WTC11 (cell line): ENCODE data around the gene RFC4. TPM values are rescaled to one million over a fixed set of nuclear protein-coding genes. Genes with fewer than 3 reads are reported as not detected.

Experiments used
- ATAC-seq: fragments of 200-7000 bp; cut with Tn5 transposase; 2 replicates; pipeline ENCODE4 v1.10.0; 2021; ENCODE audit warnings: mild to moderate bottlenecking, moderate library complexity
- CTCF ChIA-PET: fragments of 300-600 bp; sonication (Branson Sonifier 250); formaldehyde crosslinking; loops from one replicate; lab custom pipeline; 2021; ENCODE audit warnings: antibody characterized with exemption; lab: Charles Lee
- POLR2A ChIA-PET: fragments of 350-600 bp; sonication (Branson Sonifier 250); formaldehyde crosslinking; loops from one replicate; lab custom pipeline; 2021; ENCODE audit warnings: antibody characterized with exemption; lab: Charles Lee
- DNase-seq: peaks from one replicate; pipeline ENCODE4 v3.0.0; 2021; ENCODE audit warnings: low spot score
- H3K27ac Mint-ChIP-seq: 2 replicates; pipeline ENCODE4 v1.8.0; 2021; ENCODE audit warnings: mixed read lengths
- H3K27me3 Mint-ChIP-seq: 2 replicates; pipeline ENCODE4 v1.8.0; 2021; ENCODE audit warnings: low read depth, mild to moderate bottlenecking, moderate library complexity, mixed read lengths
- H3K36me3 Mint-ChIP-seq: 2 replicates; pipeline ENCODE4 v1.8.0; 2021; ENCODE audit warnings: mixed read lengths
- H3K4me1 Mint-ChIP-seq: 2 replicates; pipeline ENCODE4 v1.8.0; 2022; ENCODE audit warnings: mixed read lengths
- H3K4me3 Mint-ChIP-seq: 2 replicates; pipeline ENCODE4 v1.8.0; 2021; ENCODE audit warnings: mild to moderate bottlenecking, moderate library complexity, mixed read lengths
- H3K9me3 Mint-ChIP-seq: 2 replicates; pipeline ENCODE4 v1.8.0; 2021; ENCODE audit warnings: mixed read lengths
- ATF1 ChIP-seq: sonication (generic); formaldehyde crosslinking; IDR thresholded peaks from 2 replicates; pipeline ENCODE4 v1.8.1; 2023; ENCODE audit warnings: mild to moderate bottlenecking, moderate library complexity, missing genetic modification reagents
- EMX1 ChIP-seq: fragments of 250-450 bp; sonication (Bioruptor Pico); IDR thresholded peaks from 2 replicates; pipeline ENCODE4 v1.8.0; 2021; ENCODE audit warnings: mild to moderate bottlenecking
- ETV6 ChIP-seq: sonication (generic); formaldehyde crosslinking; IDR thresholded peaks from 2 replicates; pipeline ENCODE4 v1.8.1; 2022; ENCODE audit warnings: mild to moderate bottlenecking, missing genetic modification reagents
- FOXK1 ChIP-seq: sonication (generic); formaldehyde crosslinking; IDR thresholded peaks from 2 replicates; pipeline ENCODE4 v1.8.0; 2022; ENCODE audit warnings: mild to moderate bottlenecking, moderate library complexity, missing genetic modification reagents
- NR2C2 ChIP-seq: sonication (generic); formaldehyde crosslinking; IDR thresholded peaks from 2 replicates; pipeline ENCODE4 v1.8.0; 2022; ENCODE audit warnings: mild to moderate bottlenecking, missing genetic modification reagents
- NR3C1 ChIP-seq: sonication (generic); formaldehyde crosslinking; conservative IDR thresholded peaks from 2 replicates; pipeline ENCODE4 v1.8.1; 2023; ENCODE audit warnings: low read depth, mild to moderate bottlenecking, missing genetic modification reagents
- RORB ChIP-seq: fragments of 250-450 bp; sonication (Bioruptor Pico); IDR thresholded peaks from 2 replicates; pipeline ENCODE4 v1.9.0; 2021; ENCODE audit warnings: mild to moderate bottlenecking
- SMAD4 ChIP-seq: sonication (generic); formaldehyde crosslinking; IDR thresholded peaks from 2 replicates; pipeline ENCODE4 v1.8.0; 2022; ENCODE audit warnings: mild to moderate bottlenecking, missing genetic modification reagents
- SOX15 ChIP-seq: fragments of 250-450 bp; sonication (Bioruptor Pico); IDR thresholded peaks from 2 replicates; pipeline ENCODE4 v1.9.0; 2021; ENCODE audit warnings: mild to moderate bottlenecking
- ZNF121 ChIP-seq: sonication (generic); formaldehyde crosslinking; IDR thresholded peaks from 2 replicates; pipeline ENCODE4 v1.8.0; 2023; ENCODE audit warnings: missing genetic modification reagents
- ZNF263 ChIP-seq: sonication (generic); formaldehyde crosslinking; IDR thresholded peaks from 2 replicates; pipeline ENCODE4 v1.8.1; 2022; ENCODE audit warnings: low read depth, mild to moderate bottlenecking, moderate library complexity, missing genetic modification reagents
- ZNF416 ChIP-seq: fragments of 250-450 bp; sonication (Bioruptor Pico); IDR thresholded peaks from 2 replicates; pipeline ENCODE4 v1.9.0; 2021; ENCODE audit warnings: mild to moderate bottlenecking, inconsistent platforms
- ZNF671 ChIP-seq: fragments of 250-450 bp; sonication (Bioruptor Pico); IDR thresholded peaks from 2 replicates; pipeline ENCODE4 v1.8.0; 2021; ENCODE audit warnings: mild to moderate bottlenecking
- total RNA-seq: library from RNA; stranded (reverse); gene quantifications from 3 replicates; pipeline ENCODE4 v1.2.3, GENCODE V29; 2021
- TF ChIP-seq, protein P1 (sequence below): sonication (generic); formaldehyde crosslinking; IDR thresholded peaks from 2 replicates; pipeline ENCODE4 v1.8.0; 2022; ENCODE audit warnings: mild to moderate bottlenecking, missing genetic modification reagents
- TF ChIP-seq, protein P2 (sequence below): sonication (generic); formaldehyde crosslinking; IDR thresholded peaks from 2 replicates; pipeline ENCODE4 v1.8.0; 2023; ENCODE audit warnings: missing genetic modification reagents
- TF ChIP-seq, protein P3 (sequence below): sonication (generic); formaldehyde crosslinking; IDR thresholded peaks from 2 replicates; pipeline ENCODE4 v1.8.1; 2023; ENCODE audit warnings: mild to moderate bottlenecking, missing genetic modification reagents
- TF ChIP-seq, protein P4 (sequence below): fragments of 250-450 bp; sonication (Bioruptor Pico); IDR thresholded peaks from 2 replicates; pipeline ENCODE4 v1.9.0; 2021; ENCODE audit warnings: moderate library complexity, mild to moderate bottlenecking, inconsistent platforms, borderline replicate concordance
- TF ChIP-seq, protein P5 (sequence below): fragments of 250-450 bp; sonication (Bioruptor Pico); conservative IDR thresholded peaks from 2 replicates; pipeline ENCODE4 v1.9.0; 2021; ENCODE audit warnings: mild to moderate bottlenecking
- TF ChIP-seq, protein P6 (sequence below): sonication (generic); formaldehyde crosslinking; IDR thresholded peaks from 2 replicates; pipeline ENCODE4 v1.8.1; 2023; ENCODE audit warnings: mild to moderate bottlenecking, missing genetic modification reagents, borderline replicate concordance
- TF ChIP-seq, protein P7 (sequence below): sonication (generic); formaldehyde crosslinking; IDR thresholded peaks from 2 replicates; pipeline ENCODE4 v1.8.1; 2023; ENCODE audit warnings: mild to moderate bottlenecking, missing genetic modification reagents, moderate library complexity

RFC4 gene
- total RNA-seq, 1 experiment from 2014 or later, result 104 TPM

DNA sequence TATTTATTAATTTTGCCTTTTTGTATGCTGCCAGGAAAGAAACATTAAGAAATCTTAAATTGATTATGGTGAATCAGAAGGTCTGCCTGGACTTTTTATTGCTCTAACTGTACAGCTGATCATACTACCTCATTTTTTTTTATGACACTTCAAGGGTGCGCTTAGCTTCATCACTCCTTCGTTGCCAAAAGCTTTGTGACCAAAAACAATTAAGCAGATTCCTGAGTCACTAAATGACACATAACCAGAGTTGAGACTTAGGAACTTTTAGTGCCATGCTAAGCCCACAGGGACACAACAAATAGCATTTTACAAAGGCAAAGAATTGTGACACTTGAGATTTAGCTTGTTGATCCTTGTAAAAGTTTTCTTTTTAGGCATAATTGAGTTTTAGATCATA is 41.2 kb upstream of the RFC4 start:
- H3K27me3 Mint-ChIP-seq, result no peaks in the 10 kb centered on the region; the same call in 1 of the 2 replicates
- DNase-seq (no peak), ATAC-seq (no peak)
- ChIA-PET POLR2A (no interaction called here), CTCF (no interaction called here)
- H3K4me3 Mint-ChIP-seq, result no peak overlapping the region
- no peaks in the 10 kb centered on the region; the same call in 1 of the 2 replicates for H3K4me1 Mint-ChIP-seq
- H3K36me3 Mint-ChIP-seq, result no peaks in the 10 kb centered on the region
- TF ChIP-seq, protein P1, sequence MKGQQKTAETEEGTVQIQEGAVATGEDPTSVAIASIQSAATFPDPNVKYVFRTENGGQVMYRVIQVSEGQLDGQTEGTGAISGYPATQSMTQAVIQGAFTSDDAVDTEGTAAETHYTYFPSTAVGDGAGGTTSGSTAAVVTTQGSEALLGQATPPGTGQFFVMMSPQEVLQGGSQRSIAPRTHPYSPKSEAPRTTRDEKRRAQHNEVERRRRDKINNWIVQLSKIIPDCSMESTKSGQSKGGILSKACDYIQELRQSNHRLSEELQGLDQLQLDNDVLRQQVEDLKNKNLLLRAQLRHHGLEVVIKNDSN (CRISPR knock-in tag), result no peak
- TF ChIP-seq ETV6 (CRISPR knock-in tag) (no peak), RORB (CRISPR knock-in tag) (no peak), FOXK1 (CRISPR knock-in tag) (no peak), ZNF416 (CRISPR knock-in tag) (no peak), SOX15 (CRISPR knock-in tag) (no peak), ATF1 (no peak), NR2C2 (CRISPR knock-in tag) (no peak), NR3C1 (CRISPR knock-in tag) (no peak)
- TF ChIP-seq, protein P2, sequence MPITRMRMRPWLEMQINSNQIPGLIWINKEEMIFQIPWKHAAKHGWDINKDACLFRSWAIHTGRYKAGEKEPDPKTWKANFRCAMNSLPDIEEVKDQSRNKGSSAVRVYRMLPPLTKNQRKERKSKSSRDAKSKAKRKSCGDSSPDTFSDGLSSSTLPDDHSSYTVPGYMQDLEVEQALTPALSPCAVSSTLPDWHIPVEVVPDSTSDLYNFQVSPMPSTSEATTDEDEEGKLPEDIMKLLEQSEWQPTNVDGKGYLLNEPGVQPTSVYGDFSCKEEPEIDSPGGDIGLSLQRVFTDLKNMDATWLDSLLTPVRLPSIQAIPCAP (CRISPR knock-in tag), result no peak
- TF ChIP-seq, protein P3, sequence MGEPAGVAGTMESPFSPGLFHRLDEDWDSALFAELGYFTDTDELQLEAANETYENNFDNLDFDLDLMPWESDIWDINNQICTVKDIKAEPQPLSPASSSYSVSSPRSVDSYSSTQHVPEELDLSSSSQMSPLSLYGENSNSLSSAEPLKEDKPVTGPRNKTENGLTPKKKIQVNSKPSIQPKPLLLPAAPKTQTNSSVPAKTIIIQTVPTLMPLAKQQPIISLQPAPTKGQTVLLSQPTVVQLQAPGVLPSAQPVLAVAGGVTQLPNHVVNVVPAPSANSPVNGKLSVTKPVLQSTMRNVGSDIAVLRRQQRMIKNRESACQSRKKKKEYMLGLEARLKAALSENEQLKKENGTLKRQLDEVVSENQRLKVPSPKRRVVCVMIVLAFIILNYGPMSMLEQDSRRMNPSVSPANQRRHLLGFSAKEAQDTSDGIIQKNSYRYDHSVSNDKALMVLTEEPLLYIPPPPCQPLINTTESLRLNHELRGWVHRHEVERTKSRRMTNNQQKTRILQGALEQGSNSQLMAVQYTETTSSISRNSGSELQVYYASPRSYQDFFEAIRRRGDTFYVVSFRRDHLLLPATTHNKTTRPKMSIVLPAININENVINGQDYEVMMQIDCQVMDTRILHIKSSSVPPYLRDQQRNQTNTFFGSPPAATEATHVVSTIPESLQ, result no peak
- TF ChIP-seq, protein P4, sequence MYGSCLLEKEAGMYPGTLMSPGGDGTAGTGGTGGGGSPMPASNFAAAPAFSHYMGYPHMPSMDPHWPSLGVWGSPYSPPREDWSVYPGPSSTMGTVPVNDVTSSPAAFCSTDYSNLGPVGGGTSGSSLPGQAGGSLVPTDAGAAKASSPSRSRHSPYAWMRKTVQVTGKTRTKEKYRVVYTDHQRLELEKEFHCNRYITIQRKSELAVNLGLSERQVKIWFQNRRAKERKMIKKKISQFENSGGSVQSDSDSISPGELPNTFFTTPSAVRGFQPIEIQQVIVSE (CRISPR knock-in tag), result no peak
- no peaks in the 10 kb centered on the region for H3K9me3 Mint-ChIP-seq
- no peak overlapping the region for H3K27ac Mint-ChIP-seq

DNA sequence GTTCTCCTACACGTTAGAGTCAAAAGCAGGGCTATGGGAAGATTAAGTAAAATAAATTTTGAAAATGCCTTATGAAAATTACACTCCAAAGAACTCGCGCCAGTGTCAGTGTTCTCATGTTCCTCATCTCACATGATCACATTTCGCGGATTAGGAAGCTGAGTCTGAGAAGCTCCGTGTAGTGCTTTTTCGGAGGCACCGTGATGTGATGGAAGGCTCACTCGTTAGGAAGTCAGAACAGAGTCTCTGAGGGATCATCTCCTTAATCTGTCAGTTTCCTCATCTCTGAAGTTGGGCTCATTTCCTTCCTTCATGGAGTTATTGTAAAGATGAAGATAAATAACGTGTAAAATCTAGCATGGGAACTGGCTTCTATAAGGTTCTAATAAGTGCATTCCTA is 39.5 kb upstream of the RFC4 start:
- Mint-ChIP-seq H3K36me3 (no peaks in the 10 kb centered on the region), H3K4me3 (no peak overlapping the region), H3K4me1 (no peaks in the 10 kb centered on the region; the same call in 1 of the 2 replicates), H3K27me3 (no peaks in the 10 kb centered on the region)
- TF ChIP-seq, protein P5, sequence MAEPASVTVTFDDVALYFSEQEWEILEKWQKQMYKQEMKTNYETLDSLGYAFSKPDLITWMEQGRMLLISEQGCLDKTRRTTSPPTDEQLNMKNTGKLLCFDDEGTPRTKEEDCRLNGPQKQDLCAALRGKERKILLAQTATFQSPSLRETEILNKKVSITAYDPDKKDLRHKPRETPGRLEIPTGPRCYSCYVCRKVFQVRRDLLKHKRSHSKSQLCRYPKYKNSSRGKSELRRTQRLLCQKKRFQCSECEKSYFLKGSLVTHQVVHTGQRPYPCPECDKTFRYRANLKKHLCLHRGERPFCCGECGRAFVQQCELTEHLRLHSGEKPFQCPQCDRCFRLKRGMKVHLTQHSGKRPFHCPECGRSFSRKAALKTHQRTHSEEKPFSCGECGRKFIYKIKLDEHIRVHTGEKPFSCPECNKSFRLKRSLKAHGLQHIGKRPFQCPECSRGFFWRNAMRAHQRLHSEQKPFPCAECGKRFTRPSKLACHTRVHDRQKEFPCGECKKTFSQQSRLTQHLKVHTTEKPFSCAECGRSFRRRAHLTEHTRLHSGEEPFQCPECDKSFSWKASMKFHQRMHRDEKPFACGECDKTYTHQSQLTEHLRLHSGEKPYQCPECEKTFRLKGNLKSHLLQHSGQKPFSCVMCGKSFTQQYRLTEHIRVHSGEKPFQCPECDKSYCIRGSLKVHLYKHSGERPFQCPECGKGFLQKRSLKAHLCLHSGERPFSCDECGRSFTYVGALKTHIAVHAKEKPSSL (CRISPR knock-in tag), result no peak
- TF ChIP-seq NR3C1 (CRISPR knock-in tag), result no peak
- no peak for TF ChIP-seq SMAD4 (CRISPR knock-in tag)
- TF ChIP-seq NR2C2 (CRISPR knock-in tag), result no peak
- TF ChIP-seq, protein P6, sequence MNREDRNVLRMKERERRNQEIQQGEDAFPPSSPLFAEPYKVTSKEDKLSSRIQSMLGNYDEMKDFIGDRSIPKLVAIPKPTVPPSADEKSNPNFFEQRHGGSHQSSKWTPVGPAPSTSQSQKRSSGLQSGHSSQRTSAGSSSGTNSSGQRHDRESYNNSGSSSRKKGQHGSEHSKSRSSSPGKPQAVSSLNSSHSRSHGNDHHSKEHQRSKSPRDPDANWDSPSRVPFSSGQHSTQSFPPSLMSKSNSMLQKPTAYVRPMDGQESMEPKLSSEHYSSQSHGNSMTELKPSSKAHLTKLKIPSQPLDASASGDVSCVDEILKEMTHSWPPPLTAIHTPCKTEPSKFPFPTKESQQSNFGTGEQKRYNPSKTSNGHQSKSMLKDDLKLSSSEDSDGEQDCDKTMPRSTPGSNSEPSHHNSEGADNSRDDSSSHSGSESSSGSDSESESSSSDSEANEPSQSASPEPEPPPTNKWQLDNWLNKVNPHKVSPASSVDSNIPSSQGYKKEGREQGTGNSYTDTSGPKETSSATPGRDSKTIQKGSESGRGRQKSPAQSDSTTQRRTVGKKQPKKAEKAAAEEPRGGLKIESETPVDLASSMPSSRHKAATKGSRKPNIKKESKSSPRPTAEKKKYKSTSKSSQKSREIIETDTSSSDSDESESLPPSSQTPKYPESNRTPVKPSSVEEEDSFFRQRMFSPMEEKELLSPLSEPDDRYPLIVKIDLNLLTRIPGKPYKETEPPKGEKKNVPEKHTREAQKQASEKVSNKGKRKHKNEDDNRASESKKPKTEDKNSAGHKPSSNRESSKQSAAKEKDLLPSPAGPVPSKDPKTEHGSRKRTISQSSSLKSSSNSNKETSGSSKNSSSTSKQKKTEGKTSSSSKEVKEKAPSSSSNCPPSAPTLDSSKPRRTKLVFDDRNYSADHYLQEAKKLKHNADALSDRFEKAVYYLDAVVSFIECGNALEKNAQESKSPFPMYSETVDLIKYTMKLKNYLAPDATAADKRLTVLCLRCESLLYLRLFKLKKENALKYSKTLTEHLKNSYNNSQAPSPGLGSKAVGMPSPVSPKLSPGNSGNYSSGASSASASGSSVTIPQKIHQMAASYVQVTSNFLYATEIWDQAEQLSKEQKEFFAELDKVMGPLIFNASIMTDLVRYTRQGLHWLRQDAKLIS (CRISPR knock-in tag), result no peak
- TF ChIP-seq EMX1 (CRISPR knock-in tag), result no peak
- TF ChIP-seq ZNF671, result no peak
- TF ChIP-seq ZNF121, result no peak
- no peak for TF ChIP-seq FOXK1 (CRISPR knock-in tag)
- TF ChIP-seq, protein P7, sequence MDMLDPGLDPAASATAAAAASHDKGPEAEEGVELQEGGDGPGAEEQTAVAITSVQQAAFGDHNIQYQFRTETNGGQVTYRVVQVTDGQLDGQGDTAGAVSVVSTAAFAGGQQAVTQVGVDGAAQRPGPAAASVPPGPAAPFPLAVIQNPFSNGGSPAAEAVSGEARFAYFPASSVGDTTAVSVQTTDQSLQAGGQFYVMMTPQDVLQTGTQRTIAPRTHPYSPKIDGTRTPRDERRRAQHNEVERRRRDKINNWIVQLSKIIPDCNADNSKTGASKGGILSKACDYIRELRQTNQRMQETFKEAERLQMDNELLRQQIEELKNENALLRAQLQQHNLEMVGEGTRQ (CRISPR knock-in tag), result no peak
- TF ChIP-seq ZNF263 (CRISPR knock-in tag), result no peak
- TF ChIP-seq, protein P1 (CRISPR knock-in tag), result no peak
- TF ChIP-seq, all 79 proteins: peak for 0
- ATAC-seq, result no peak
- no peak for DNase-seq
- no peak overlapping the region for H3K27ac Mint-ChIP-seq
- ChIA-PET CTCF (interaction anchor here (0.6 to 1.2 kb wide), 3 partner anchors 24 to 294 kb away, joined by 3 to 7 read pairs (median 3); partner anchors contain the start of gene RPL39L), POLR2A (no interaction called here)
- no peaks in the 10 kb centered on the region for H3K9me3 Mint-ChIP-seq
